Activated naive CD4-positive, alpha-beta T cell treated with anti-CD3 and anti-CD28 coated beads for 36 hours (primary cell): ENCODE data around the gene WNT2B. TPM values are rescaled to one million over a fixed set of nuclear protein-coding genes. Genes with fewer than 3 reads are reported as not detected.

Experiments
- CTCF ChIA-PET: fragments of 350-600 bp; sonication (Branson Sonifier 250); formaldehyde crosslinking; loops from one replicate; lab custom pipeline; 2021; ENCODE audit warnings: antibody characterized with exemption; lab: Charles Lee
- DNase-seq: peaks from one replicate; pipeline ENCODE4 v3.0.0-alpha.2; 2020
- H3K27ac Mint-ChIP-seq: one replicate; pipeline ENCODE4 v1.8.0; 2021; ENCODE audit warnings: mild to moderate bottlenecking, mixed read lengths
- H3K27me3 Mint-ChIP-seq: one replicate; pipeline ENCODE4 v1.8.0; 2021; ENCODE audit warnings: low read depth, mixed read lengths
- H3K36me3 Mint-ChIP-seq: one replicate; pipeline ENCODE4 v1.8.0; 2021; ENCODE audit warnings: low read depth, mixed read lengths
- H3K4me1 Mint-ChIP-seq: one replicate; pipeline ENCODE4 v1.8.0; 2021; ENCODE audit warnings: low read depth, mixed read lengths
- H3K4me3 Mint-ChIP-seq: one replicate; pipeline ENCODE4 v1.8.0; 2021; ENCODE audit warnings: mild to moderate bottlenecking, moderate library complexity, mixed read lengths
- H3K9me3 Mint-ChIP-seq: one replicate; pipeline ENCODE4 v1.8.0; 2021; ENCODE audit warnings: mixed read lengths
- intact Hi-C: fragments of 100-400 bp; cut with micrococcal nuclease; formaldehyde crosslinking; loops from one replicate; pipeline ENCODE4 v1.15.1; 2023
- microRNA-seq: library from miRNA; unstranded; fragments of <30 nt; microRNA quantifications from one replicate; pipeline ENCODE4 v1.2.0, GENCODE V29; 2022; ENCODE audit warnings: borderline microRNAs expressed, borderline replicate concordance
- total RNA-seq, 2 experiments: library from RNA; stranded (reverse); gene quantifications; one replicate each; pipeline ENCODE4 v1.2.3, GENCODE V29; 2021

WNT2B gene
- total RNA-seq, 2 experiments from 2014 or later, result 0.12 TPM; not detected in 1

DNA sequence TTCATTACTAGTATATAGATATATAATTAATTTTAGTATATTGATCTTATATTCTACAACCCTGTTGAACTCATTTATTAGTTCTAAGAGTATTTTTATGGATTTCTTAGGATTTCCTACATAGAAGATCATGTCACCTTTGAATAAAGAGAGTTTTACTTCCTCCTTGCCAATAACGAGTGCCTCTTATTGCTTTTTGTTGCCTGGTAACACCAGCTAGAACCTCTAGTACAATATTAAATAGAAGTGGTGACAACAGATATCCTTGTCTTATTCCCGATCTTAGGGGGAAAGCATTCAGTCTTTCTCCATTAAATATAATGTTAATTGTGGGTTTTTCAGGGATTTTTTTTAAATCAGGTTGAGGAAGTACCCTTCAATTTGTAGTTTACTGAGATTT, 40.8 kb downstream of the WNT2B start:
- DNase-seq, result no peak
- Mint-ChIP-seq H3K9me3 (no peaks in the 10 kb centered on the region), H3K27ac (no peak overlapping the region), H3K4me1 (no peaks in the 10 kb centered on the region), H3K36me3 (peaks cover 4% of the 10 kb centered on the region), H3K4me3 (no peak overlapping the region), H3K27me3 (no peaks in the 10 kb centered on the region)
- CTCF ChIA-PET, result no interaction called here
- intact Hi-C loops, result no loop called here

DNA sequence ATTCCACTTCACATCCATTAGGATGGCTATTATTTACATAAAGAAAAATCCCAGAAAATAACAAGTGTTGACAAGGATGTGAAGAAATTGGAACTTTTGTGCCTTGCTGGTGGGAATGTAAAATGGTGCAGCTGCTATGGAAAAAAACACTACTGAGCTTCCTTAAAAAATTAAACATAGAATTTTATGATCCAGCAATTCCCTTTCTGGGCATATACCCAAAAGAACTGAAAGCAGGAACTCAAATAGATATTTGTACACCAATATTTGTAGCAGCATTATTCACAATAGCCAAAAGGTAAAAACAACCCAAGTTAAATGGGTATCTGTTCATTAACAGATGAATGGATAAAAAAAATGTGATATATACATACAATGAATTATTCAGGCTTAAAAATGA, 45.6 kb downstream of the WNT2B start:
- Mint-ChIP-seq H3K36me3 (peaks cover 2% of the 10 kb centered on the region), H3K9me3 (no peaks in the 10 kb centered on the region), H3K4me3 (no peak overlapping the region), H3K4me1 (no peaks in the 10 kb centered on the region), H3K27me3 (no peaks in the 10 kb centered on the region), H3K27ac (no peak overlapping the region)
- intact Hi-C loops, result no loop called here
- DNase-seq, result no peak
- CTCF ChIA-PET, result no interaction called here

DNA sequence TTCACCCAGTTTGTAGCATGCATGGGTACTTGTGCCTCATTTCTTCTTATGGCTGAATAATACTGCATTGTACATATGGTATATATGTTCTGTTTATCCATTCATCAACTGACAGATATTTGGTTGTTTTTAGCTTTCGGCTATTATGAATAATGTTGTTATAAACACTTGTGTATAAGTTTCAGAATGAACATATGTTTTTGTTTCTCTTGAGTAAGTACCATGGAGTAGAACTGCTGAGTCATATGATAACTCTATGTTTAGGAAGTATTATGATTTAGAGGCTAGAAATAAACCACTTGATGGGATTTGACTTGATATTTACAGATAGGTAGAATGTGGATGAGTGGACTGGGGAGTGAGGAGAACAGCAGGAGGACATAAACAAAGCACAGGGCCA, 48.6 kb downstream of the WNT2B start:
- Mint-ChIP-seq H3K36me3 (no peaks in the 10 kb centered on the region), H3K27ac (no peak overlapping the region), H3K4me3 (no peak overlapping the region), H3K27me3 (no peaks in the 10 kb centered on the region), H3K4me1 (no peaks in the 10 kb centered on the region), H3K9me3 (no peaks in the 10 kb centered on the region)
- no peak for DNase-seq
- CTCF ChIA-PET, result no interaction called here
- intact Hi-C loops, result no loop called here

DNA sequence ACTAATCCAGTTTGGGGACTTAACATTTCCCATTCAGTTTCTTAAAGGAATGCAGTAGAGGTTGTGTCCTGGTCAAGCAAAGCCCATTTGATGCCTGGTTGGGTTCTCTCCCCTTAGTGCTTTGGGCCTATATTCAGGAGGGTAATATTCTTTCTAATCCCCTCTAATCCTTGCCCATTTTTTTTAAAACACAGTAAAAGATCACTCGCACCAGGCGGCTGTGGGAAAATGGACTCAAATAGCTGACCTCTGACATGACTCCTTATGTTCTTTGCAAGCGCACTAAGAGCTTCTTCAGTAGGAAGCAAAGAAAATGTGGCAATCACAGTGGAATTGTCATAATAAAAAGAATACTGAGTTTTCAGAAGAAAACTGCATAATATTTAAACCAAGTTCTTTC, 49.9 kb downstream of the WNT2B start:
- Mint-ChIP-seq H3K4me3 (no peak overlapping the region), H3K27me3 (no peaks in the 10 kb centered on the region), H3K27ac (no peak overlapping the region), H3K4me1 (no peaks in the 10 kb centered on the region), H3K36me3 (no peaks in the 10 kb centered on the region), H3K9me3 (no peaks in the 10 kb centered on the region)
- CTCF ChIA-PET, result no interaction called here
- DNase-seq, result no peak
- intact Hi-C loops, result no loop called here

DNA sequence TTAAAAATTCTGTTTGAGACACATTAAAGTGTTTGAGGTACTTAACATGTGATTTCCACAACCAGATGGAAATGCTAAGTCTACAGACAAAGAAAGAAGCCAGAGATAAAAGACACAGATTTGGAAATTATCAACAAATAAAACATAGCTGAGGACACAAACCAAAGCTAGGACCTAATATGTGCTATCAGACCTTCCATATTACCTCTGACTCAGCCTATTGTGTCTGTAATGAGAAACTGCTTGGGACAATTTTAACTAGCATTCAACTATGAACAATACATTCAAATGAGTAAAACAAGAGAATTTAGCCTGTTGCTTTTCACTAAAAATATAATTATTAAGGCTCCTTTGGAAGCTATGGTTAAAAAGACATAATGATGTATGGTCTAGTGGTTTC, 54.6 kb downstream of the WNT2B start:
- Mint-ChIP-seq H3K27me3 (no peaks in the 10 kb centered on the region), H3K4me1 (no peaks in the 10 kb centered on the region), H3K9me3 (no peaks in the 10 kb centered on the region), H3K27ac (no peak overlapping the region), H3K36me3 (peaks cover 2% of the 10 kb centered on the region), H3K4me3 (no peak overlapping the region)
- CTCF ChIA-PET, result no interaction called here
- intact Hi-C loops, result no loop called here
- DNase-seq, result no peak

DNA sequence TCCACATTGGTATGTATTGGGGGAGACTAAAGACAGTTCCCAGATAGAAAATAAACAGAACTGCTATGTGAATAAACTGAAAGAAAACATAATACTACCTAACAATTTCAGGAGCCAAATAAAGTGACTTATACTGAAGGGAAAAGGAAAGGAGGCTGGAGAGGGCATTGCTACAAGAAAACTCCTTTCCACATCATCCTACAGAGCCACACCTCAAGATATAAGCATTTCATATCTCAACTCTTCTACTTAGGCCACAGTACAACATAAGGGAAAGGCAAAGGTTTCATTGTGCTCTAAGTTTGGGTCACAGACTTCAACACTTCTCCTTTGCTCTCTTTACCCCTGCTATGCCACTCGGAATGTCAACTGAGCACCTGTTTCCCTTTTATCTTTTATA, 55.3 kb downstream of the WNT2B start:
- intact Hi-C loops, result no loop called here
- Mint-ChIP-seq H3K27ac (no peak overlapping the region), H3K27me3 (no peaks in the 10 kb centered on the region), H3K36me3 (peaks cover 2% of the 10 kb centered on the region), H3K4me1 (no peaks in the 10 kb centered on the region), H3K9me3 (no peaks in the 10 kb centered on the region), H3K4me3 (no peak overlapping the region)
- no peak for DNase-seq
- CTCF ChIA-PET, result no interaction called here

DNA sequence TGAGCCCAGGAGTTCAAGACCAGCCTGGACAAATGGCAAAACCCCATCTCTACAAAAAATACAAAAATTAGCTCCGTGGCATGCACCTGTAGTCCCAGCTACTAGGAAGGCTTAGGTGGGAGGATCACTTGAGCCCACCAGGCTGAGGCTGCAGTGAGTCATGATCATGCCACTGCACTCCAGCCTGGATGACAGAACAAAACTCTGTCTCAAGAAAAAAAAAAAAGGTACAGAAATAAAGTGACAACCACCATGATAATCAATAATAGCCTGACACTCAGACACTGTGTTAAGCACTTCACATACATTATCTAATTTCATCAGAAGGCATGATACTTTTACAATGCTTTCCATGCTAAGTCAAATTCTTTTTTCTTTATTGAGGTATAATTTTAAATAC, 57.0 kb downstream of the WNT2B start:
- peaks cover 3% of the 10 kb centered on the region for H3K36me3 Mint-ChIP-seq
- no peak overlapping the region for H3K27ac Mint-ChIP-seq
- intact Hi-C loops, result no loop called here
- no peaks in the 10 kb centered on the region for H3K9me3 Mint-ChIP-seq
- no peak for DNase-seq
- no peaks in the 10 kb centered on the region for H3K4me1 Mint-ChIP-seq
- CTCF ChIA-PET, result interaction anchor here (0.7 kb wide), 1 partner anchor 143 kb away, joined by 3 read pairs; no protein-coding TSS in a partner anchor
- no peaks in the 10 kb centered on the region for H3K27me3 Mint-ChIP-seq
- H3K4me3 Mint-ChIP-seq, result no peak overlapping the region

DNA sequence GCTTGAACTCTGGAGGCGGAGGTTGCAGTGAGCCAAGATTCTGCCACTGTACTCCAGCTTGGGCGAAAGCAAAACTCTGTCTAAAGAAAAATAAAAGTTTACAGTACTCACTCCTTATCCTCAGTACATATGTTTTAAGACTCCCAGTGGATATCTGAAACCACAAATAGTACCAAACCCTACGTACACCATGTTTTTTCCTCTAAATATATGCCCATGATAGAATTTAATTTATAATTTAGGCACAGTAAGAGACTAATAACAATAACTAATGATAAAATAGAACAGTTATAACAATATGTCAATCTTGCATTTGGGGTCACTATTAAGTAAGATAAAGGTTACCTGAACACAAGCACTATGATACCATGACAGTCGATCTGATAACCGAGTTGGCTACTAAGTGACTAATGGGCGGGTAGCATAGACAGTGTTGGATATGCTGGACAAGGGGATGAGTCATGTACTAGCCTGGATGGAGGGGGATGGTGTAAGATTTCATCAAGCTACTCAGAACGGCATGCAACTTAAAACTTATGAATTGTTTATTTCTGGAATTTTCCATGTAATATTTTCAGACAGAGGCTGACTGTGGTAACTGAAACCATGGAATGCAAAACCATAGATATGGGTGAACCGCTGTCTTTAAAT, 66.5 kb downstream of the WNT2B start:
- Mint-ChIP-seq H3K27ac (no peak overlapping the region), H3K4me3 (no peak overlapping the region), H3K36me3 (peaks cover 24% of the 10 kb centered on the region), H3K9me3 (no peaks in the 10 kb centered on the region), H3K4me1 (no peaks in the 10 kb centered on the region), H3K27me3 (no peaks in the 10 kb centered on the region)
- CTCF ChIA-PET, result no interaction called here
- intact Hi-C loops, result no loop called here
- no peak for DNase-seq

DNA sequence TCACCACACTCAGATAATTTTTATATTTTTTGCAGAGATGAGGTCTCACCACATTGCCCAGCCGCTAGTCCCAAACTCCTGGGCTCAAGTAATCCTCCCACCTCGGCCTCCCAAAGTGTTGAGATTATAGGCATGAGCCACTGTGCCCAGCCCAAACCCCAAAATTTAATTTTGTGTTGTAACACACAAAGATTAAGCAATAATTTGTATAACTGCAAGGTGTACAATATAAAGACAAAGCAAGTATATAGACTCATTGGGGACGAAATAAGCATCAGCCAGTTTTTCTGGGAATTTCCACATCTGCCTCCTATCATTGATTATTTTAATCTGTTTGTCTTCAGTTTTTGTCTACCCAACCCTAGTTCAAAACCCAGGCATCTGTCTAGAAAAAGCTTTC, 67.5 kb downstream of the WNT2B start:
- Mint-ChIP-seq H3K4me1 (no peaks in the 10 kb centered on the region), H3K9me3 (no peaks in the 10 kb centered on the region), H3K4me3 (no peak overlapping the region), H3K27ac (no peak overlapping the region), H3K27me3 (no peaks in the 10 kb centered on the region), H3K36me3 (peaks cover 25% of the 10 kb centered on the region)
- DNase-seq, result no peak
- intact Hi-C loops, result no loop called here
- CTCF ChIA-PET, result no interaction called here

Small RNAs within 50 kb of the gene (microRNA-seq; reads per million reads assigned to microRNA genes)
- not detected for gene MIR4256

Other genes starting within 250 kb of the WNT2B start
- gene CTTNBP2NL, start 112.8 kb upstream of the WNT2B start, total RNA-seq, result 1 to 10 TPM; 1.0 to 1.4 TPM
- 10 to 100 TPM; 12.1 to 16.4 TPM for gene ST7L, start 110.2 kb downstream of the WNT2B start, total RNA-seq
- 100 to 1,000 TPM; 231 to 242 TPM for gene CAPZA1, start 110.9 kb downstream of the WNT2B start, total RNA-seq
- gene MOV10, start 165.7 kb downstream of the WNT2B start, total RNA-seq, result 10 to 100 TPM; 46.0 to 48.8 TPM
- gene RHOC, start 198.2 kb downstream of the WNT2B start, total RNA-seq, result 10 to 100 TPM; 36.3 to 37.3 TPM
- gene PPM1J, start 206.4 kb downstream of the WNT2B start, total RNA-seq, result 1 to 10 TPM in 1 of 2 experiments, under 1 TPM in 1; 0.74 to 1.0 TPM